Measurements from ENCODE around the gene RRP12.

The RRP12 gene

DNA sequence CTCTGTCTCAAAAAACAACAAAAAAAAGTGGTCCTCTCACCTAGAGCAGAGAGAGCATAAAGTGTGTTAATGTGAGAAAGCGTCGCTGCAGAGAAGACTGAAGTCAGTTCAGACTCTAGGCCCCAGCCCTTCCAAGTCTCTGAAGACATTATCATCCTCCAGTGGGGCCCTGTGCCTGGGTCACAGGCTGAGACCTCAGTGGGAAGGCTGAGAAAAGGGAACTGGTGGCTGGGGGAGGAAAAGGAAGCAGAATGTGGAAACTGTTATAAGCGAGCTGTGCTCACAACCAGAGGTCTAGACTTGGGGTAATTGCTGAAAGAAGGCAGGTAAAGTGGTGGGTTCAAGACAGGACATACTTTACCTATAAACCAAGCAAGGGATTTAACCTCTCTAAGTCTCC lies 4.9 kb upstream of the RRP12 start:
- DNase-seq, result no peak

DNA sequence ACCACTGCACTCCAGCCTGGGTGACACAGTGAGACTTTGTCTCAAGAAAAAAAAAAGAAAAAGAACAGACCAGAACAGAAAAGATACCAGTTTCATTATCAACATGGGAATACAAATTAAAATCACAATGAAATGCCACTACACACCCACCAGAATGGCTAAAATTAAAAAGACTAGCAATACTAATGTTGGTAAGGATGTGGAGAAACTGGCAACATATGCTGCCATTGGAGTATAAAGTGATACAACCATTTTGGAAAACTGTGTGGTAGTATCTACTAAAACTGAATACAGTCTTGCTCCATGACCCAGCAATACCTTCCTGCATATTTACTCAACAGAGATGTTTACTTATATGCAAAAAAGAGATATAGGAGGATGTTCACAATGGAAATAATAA lies 2.9 kb upstream of the RRP12 start:
- DNase-seq, result no peak

GRCh38 chr10:97401455-97401919 lies 347 bp upstream of the RRP12 start:
- no peak for DNase-seq

GRCh38 chr10:97399843-97400545 lies 1.1 kb downstream of the RRP12 start:
- DNase-seq, result no peak

- DNase-seq, result no peak
Measured at GRCh38 chr10:97396056-97396455, 5.1 kb downstream of the RRP12 start.

DNA sequence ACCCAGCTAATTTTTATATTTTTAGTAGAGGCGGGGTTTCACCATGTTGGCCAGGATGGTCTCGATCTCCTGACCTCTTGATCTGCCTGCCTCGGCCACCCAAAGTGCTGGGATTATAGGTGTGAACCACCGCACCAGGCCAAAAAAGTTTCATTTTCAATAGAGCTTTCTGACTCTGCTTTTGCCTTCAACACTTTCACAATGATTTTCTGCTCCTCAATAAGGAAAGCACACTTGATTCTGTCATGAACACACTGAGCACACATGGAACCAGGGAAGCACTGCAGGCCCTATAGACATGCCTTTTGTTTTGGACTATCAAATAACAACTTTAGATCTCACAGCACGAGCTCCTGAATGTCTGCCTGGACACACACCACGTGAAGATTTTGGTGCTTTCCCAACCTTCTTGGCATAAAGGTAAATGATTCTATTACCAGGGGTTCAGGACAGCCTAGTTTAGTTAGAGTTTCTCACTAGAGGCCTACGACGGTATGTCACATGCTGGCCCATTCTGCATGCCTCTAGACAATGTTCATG lies 8.0 kb downstream of the RRP12 start:
- DNase-seq, result no peak

GRCh38 chr10:97390091-97390490 lies 11.0 kb downstream of the RRP12 start:
- DNase-seq, result no peak

DNA sequence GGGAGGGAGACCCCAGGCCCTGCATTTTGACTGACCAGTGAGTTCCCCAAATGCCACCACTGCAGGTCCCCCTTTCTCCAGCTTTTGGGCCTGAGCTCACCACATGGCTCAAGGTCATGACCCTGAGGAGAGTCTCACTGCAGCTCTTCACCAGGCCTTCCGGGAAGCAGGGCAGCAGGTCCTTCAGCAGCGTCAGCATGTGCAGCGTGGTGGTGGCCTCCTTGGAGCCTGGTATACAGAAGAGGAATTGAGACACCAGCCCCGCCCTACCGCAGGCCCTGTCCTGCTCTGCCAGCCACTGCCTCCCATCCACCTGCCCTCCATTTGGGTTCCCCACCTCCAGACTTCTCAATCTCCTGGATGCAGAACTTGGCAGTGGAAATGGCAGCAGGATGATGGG lies 13.0 kb downstream of the RRP12 start:
- DNase-seq, result no peak

- DNase-seq, result no peak
Measured at GRCh38 chr10:97385565-97385964, 15.6 kb downstream of the RRP12 start.

DNA sequence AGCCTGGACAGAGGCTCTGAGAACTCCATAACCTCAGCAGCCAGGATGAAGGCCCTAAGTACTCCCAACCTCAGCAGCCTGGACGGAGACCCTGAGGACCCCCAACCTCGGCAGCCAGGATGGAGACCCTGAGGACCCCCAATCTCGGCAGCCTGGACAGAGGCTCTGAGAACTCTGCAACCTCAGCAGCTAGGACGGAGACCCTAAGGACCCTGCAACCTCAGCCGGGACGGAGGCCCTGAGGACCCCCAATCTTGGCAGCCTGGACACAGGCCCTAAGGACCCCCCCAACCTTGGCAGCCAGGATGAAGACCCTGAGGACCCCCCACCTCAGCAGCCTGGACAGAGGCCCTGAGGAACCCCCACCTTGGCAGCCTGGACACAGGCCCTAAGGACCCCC lies 16.5 kb downstream of the RRP12 start:
- no peak for DNase-seq

DNA sequence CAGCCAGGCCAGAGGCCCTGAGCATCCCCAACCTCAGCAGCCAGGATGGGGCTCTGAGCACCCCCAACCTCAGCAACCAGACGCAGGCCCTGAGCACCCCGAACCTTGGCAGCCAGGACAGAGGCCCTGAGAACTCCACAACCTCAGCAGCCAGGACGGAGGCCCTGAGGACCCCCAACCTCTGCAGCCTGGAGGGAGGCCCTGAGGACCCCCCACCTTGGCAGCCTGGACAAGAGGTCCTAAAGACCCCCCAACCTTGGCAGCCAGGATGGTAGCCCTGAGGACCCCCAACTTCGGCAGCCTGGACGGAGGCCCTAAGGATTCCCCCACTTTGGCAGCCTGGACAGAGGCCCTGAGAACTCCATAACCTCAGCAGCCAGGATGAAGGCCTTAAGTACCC lies 17.0 kb downstream of the RRP12 start:
- DNase-seq, result no peak

GRCh38 chr10:97383159-97383558 lies 18.0 kb downstream of the RRP12 start:
- no peak for DNase-seq

- no peak for DNase-seq
Measured at GRCh38 chr10:97381626-97382025, 19.5 kb downstream of the RRP12 start.

- DNase-seq, result no peak
Measured at GRCh38 chr10:97380516-97380915, 20.6 kb downstream of the RRP12 start.

GRCh38 chr10:97378933-97379921 lies 21.9 kb downstream of the RRP12 start:
- DNase-seq, result no peak

- DNase-seq, result no peak
Measured at GRCh38 chr10:97376413-97376812, 24.7 kb downstream of the RRP12 start.

DNA sequence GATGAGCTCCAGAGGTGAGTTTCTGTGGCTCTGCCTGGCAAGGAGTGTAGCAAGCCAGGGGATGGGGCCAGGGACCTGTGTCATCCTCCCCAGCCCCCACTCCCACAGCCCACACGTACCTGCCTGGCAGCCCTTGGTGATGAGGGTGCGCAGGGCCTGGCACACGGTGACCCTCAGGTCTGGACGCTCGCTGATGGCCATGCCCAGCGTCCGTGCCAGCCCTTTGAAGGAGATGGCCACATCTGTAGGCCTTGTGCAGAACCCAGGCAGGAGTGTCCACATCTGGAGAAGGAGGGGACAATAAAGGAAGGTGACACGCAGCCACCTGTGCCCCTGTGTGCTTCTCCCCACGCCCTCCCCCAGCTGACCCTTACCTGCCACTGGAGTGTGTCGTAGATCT lies 27.7 kb downstream of the RRP12 start:
- DNase-seq, result no peak

DNA sequence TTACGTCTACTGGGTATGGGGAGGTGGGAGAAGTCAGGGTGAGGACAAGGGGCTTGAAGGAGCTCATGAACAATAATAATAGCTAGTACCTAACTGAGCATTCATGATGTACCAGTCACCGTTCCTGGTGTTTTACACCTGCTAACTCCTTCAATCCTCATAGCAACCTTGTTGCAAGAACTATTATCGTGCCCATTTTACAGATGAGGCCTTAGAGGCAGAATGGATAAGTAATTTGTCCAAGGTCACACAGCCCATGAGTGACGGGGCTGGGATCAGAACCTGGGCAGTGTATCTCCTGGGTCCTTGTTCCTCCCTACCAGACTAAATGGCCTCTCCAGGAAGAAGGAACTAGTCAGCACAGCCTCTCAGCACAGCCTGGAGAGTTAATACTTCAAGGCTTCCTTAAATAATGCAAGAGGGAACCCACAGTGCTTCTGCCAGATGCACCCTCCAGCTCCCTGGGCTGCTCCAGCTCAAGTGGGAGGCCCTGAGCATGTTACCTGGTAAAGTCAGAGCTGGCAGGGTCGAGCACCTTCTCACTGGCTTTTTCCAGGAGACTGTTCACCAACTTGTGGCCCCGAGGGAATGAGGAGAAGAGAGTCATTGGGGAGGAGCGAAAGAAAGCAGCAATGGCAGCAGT lies 28.8 kb downstream of the RRP12 start:
- DNase-seq, result no peak

- DNase-seq, result no peak
Measured at GRCh38 chr10:97371696-97372095, 29.4 kb downstream of the RRP12 start.

GRCh38 chr10:97367126-97367649 lies 34.0 kb downstream of the RRP12 start:
- DNase-seq, result no peak

- DNase-seq, result no peak
Measured at GRCh38 chr10:97366572-97366971, 34.6 kb downstream of the RRP12 start.

DNA sequence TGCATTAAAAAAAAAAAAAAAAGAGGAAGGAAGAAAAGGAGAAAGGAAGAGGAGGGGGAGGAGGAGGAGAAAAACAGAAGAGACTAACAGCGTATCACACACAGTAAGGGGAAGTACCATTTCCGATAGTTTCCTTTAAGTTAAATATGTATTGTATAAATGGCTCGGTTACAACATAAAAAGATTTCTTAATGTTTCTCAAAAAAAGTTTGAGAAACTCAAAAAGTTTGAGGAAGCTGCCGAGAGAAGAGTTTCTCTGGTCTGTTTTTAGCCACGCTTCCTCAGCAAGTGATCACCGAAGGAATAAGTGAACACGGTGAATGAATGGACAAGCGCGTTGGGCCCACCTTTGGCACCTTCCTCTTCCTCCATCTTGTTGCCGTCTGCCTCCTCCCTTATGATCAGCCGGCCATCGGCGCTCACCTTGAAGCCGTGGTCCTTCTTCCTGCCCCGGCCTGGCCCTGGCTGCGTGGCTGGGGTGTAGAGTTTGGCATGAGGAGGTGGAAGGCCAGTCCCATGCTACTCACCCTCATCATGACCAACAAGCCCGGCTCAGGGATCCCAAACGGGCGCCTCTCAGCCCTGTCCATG lies 35.3 kb downstream of the RRP12 start:
- no peak for DNase-seq

- no peak for DNase-seq
Measured at GRCh38 chr10:97363071-97363470, 38.1 kb downstream of the RRP12 start.
